Measurements from ENCODE around the gene BAIAP2L2.

The BAIAP2L2 gene

GRCh38 chr22:38042488-38042790 is 68.0 kb downstream of the BAIAP2L2 start:
- Histone ChIP-seq H3K4me3 (ENCODE audit: low read length, poor library complexity, severe bottlenecking) (no peak overlapping the region), H3F3A (ENCODE audit: low read depth) (no peaks in the 10 kb centered on the region), H3K4me1 (ENCODE audit: insufficient read depth, low read length, poor library complexity, severe bottlenecking) (peaks cover 14% of the 10 kb centered on the region), H2AFZ (ENCODE audit: low read length) (no peak overlapping the region; the same call in 1 of the 2 replicates), H3K36me3 (ENCODE audit: insufficient read depth, low read length) (no peaks in the 10 kb centered on the region), H3K9me2 (replicated peaks; ENCODE audit: low read depth, low read length) (no peaks in the 10 kb centered on the region), H3K79me2 (ENCODE audit: insufficient read depth, low read length) (no peaks in the 10 kb centered on the region), H3K9ac (ENCODE audit: low read depth, low read length, poor library complexity, severe bottlenecking) (peak overlapping the region; percentile 22), H3K4me2 (ENCODE audit: low read depth, low read length, poor library complexity, severe bottlenecking) (no peak overlapping the region), H4K20me1 (ENCODE audit: insufficient read depth, low read length, poor library complexity, severe bottlenecking) (no peaks in the 10 kb centered on the region), H3K9me3 (ENCODE audit: insufficient read depth, low read depth, low read length) (no peaks in the 10 kb centered on the region), H3K27me3 (ENCODE audit: insufficient read depth, low read length, poor library complexity, severe bottlenecking) (no peaks in the 10 kb centered on the region)
- TF ChIP-seq CTCF (conservative IDR thresholded peaks at IDR 0.05; ENCODE audit: low read length) (no peak), EZH2phosphoT487 (IDR thresholded peaks at IDR 0.05; ENCODE audit: borderline replicate concordance) (no peak)

DNA sequence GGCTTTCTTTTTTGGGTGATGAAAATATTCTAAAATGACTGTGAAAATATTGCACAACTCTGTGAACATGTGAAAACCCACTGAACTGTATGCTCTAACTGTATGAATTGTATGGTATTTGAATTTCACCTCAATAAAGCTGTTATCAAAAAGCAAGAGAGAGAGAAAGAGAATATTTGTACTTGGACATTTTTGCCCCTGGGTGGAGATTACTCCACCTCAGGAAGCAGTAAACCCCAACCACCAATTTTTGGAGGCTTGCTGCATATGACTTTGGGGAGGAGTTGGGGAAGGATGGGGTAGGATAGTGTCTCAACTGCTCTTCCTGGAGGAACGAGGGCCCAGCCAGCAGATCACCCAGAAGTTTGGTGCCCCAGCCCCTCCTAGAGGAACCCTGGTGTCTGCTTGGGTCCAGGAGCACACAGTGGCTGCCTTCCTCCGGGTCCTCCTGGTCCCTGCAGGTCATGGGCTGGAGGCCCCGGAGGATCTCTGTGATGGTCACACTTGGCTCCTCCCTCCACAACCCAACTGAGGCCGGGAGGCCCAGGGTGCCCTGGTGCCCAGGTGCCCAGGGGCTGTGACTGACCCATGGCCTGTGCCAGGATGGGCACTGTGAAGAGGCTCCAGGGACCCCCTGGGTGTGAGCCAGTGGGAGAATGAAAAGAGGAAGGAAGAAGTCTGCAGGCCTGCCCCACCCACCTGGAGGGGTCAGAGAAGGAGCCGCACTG is 68.6 kb downstream of the BAIAP2L2 start:
- no peak overlapping the region; the same call in 1 of the 2 replicates for H2AFZ ChIP-seq (ENCODE audit: low read length)
- no peaks in the 10 kb centered on the region for H3K9me3 ChIP-seq (ENCODE audit: insufficient read depth, low read depth, low read length)
- peak overlapping the region; percentile 17 for H3K4me2 ChIP-seq (ENCODE audit: low read depth, low read length, poor library complexity, severe bottlenecking)
- H3K4me3 ChIP-seq (ENCODE audit: low read length, poor library complexity, severe bottlenecking) = no peak overlapping the region
- H3K9me2 ChIP-seq (replicated peaks; ENCODE audit: low read depth, low read length) = no peaks in the 10 kb centered on the region
- peaks cover 14% of the 10 kb centered on the region for H3K4me1 ChIP-seq (ENCODE audit: insufficient read depth, low read length, poor library complexity, severe bottlenecking)
- H3K9ac ChIP-seq (ENCODE audit: low read depth, low read length, poor library complexity, severe bottlenecking) = peak overlapping the region; percentile 22
- no peaks in the 10 kb centered on the region for H3K36me3 ChIP-seq (ENCODE audit: insufficient read depth, low read length)
- TF ChIP-seq EZH2phosphoT487 (IDR thresholded peaks at IDR 0.05; ENCODE audit: borderline replicate concordance) (no peak), CTCF (conservative IDR thresholded peaks at IDR 0.05; ENCODE audit: low read length) (no peak)
- no peaks in the 10 kb centered on the region for H4K20me1 ChIP-seq (ENCODE audit: insufficient read depth, low read length, poor library complexity, severe bottlenecking)
- no peaks in the 10 kb centered on the region for H3K27me3 ChIP-seq (ENCODE audit: insufficient read depth, low read length, poor library complexity, severe bottlenecking)
- H3K79me2 ChIP-seq (ENCODE audit: insufficient read depth, low read length) = no peaks in the 10 kb centered on the region
- no peaks in the 10 kb centered on the region for H3F3A ChIP-seq (ENCODE audit: low read depth)

DNA sequence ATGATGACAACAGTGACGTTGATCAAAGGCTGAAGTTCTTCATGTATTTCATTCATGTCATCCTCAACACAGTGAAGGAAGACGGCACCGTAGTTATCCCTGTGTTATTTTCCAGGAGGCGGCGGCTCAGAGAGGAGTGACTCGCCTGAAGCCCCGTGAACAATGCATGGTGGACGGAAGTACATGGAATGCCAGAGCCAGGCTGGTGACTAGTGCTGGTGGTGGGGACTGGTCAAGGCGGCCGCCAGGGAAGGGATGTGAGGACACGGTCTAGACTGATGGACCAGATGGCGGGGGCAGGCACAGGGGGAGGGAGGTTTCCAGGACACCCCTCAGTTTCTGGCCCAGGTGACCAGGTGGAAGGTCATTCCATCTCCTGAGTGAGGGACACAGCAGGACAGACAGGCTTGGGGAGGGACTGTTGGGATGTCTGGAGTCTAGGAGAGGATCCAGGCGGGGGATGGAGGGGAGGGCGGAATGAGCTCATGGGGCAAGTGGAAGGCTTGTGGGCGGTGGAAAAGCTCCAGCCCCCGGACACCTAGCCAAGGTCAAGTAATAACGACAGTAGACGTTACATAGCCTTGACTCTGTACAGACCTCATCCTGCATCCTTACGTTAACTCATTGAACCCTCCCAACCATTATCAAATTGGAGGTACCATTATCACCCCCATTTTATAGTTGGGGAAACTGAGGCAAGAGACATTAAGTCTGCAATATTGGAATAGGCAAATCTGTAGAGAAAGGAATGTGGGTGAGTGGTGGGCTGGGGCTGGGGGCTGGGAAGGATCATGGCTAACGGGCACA is 69.3 kb downstream of the BAIAP2L2 start:
- H3K36me3 ChIP-seq (ENCODE audit: insufficient read depth, low read length) = no peaks in the 10 kb centered on the region
- no peaks in the 10 kb centered on the region for H3K27me3 ChIP-seq (ENCODE audit: insufficient read depth, low read length, poor library complexity, severe bottlenecking)
- no peaks in the 10 kb centered on the region for H3F3A ChIP-seq (ENCODE audit: low read depth)
- no peaks in the 10 kb centered on the region for H3K9me3 ChIP-seq (ENCODE audit: insufficient read depth, low read depth, low read length)
- H3K4me2 ChIP-seq (ENCODE audit: low read depth, low read length, poor library complexity, severe bottlenecking) = peak overlapping the region; percentile 17
- TF ChIP-seq CTCF (conservative IDR thresholded peaks at IDR 0.05; ENCODE audit: low read length) = no peak
- no peak for TF ChIP-seq EZH2phosphoT487 (IDR thresholded peaks at IDR 0.05; ENCODE audit: borderline replicate concordance)
- no peak overlapping the region for H3K9ac ChIP-seq (ENCODE audit: low read depth, low read length, poor library complexity, severe bottlenecking)
- no peaks in the 10 kb centered on the region for H4K20me1 ChIP-seq (ENCODE audit: insufficient read depth, low read length, poor library complexity, severe bottlenecking)
- peaks cover 14% of the 10 kb centered on the region for H3K4me1 ChIP-seq (ENCODE audit: insufficient read depth, low read length, poor library complexity, severe bottlenecking)
- H3K79me2 ChIP-seq (ENCODE audit: insufficient read depth, low read length) = no peaks in the 10 kb centered on the region
- no peaks in the 10 kb centered on the region for H3K9me2 ChIP-seq (replicated peaks; ENCODE audit: low read depth, low read length)
- H3K4me3 ChIP-seq (ENCODE audit: low read length, poor library complexity, severe bottlenecking) = no peak overlapping the region
- H2AFZ ChIP-seq (ENCODE audit: low read length) = no peak overlapping the region
